Nephron progenitor cell (in vitro differentiated cells): ENCODE measurements around the gene CTSO.

Source experiments
- DNase-seq: peaks from one replicate; pipeline ENCODE4 v3.0.0; 2021
- H3K27ac Mint-ChIP-seq: 2 replicates; pipeline ENCODE4 v1.8.0; 2021; ENCODE audit warnings: mild to moderate bottlenecking, moderate library complexity, mixed read lengths
- H3K27me3 Mint-ChIP-seq: 2 replicates; pipeline ENCODE4 v1.8.0; 2021; ENCODE audit warnings: mild to moderate bottlenecking, low read depth, mixed read lengths; ENCODE audit not compliant: poor library complexity
- H3K36me3 Mint-ChIP-seq: 2 replicates; pipeline ENCODE4 v1.8.0; 2021; ENCODE audit warnings: low read depth, mixed read lengths
- H3K4me1 Mint-ChIP-seq: 2 replicates; pipeline ENCODE4 v1.8.0; 2021; ENCODE audit warnings: mixed read lengths
- H3K4me3 Mint-ChIP-seq: 2 replicates; pipeline ENCODE4 v1.8.0; 2021; ENCODE audit warnings: mild to moderate bottlenecking, moderate library complexity, mixed read lengths
- H3K9me3 Mint-ChIP-seq: 2 replicates; pipeline ENCODE4 v1.8.0; 2021; ENCODE audit warnings: mild to moderate bottlenecking, moderate library complexity, mixed read lengths
- TF ChIP-seq, protein P1 (sequence below): fragments of 200-600 bp; sonication (generic); IDR thresholded peaks from 2 replicates; pipeline ENCODE4 v1.5.0; 2021; ENCODE audit warnings: antibody characterized with exemption

The CTSO gene

DNA sequence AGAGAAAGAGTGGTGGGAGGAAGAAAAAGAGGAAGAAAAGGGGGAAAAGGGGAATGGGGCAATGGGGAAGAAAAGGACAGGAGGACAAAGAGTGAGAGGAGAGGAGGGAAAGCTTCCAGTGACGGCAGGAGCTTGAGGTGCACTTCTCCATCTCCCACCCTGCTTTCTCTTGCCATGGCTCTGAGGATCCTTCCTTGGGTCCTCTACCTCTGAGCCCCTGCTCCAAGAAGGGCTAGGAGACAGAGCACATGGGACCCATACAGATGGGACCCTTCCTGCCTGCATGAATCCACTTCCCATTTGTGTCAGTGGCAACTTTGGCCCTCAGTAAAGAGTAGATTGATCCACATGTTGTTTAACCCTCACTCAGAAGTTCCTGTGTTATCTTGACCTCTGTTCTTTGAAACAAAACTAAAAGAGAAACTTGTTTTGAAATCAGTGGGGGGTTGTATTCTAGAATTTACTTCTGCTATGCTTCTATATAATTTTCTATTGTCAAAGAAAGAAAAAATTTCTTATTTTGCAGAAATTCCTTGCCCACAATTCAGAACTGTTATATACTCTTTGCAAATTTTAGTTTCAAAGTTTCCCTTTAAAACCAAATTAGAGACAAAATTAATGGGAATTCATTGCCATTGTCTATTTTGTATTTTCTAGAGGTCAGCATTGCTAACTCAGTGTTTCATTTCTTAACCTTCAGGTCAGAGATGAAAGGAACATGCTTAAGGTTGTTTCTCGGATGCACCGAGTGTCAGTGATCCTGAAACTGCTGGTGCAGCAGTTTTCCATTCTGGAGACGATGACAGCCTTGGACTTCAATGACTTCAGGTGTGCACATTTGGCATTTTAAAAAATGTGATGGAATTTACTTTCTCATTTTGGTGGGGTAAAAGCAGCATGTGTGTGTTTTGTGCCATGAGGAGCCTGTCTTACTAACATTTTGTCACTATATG, 45.2 kb downstream of the CTSO start:
- no peak for DNase-seq
- no peak overlapping the region for H3K27ac Mint-ChIP-seq
- TF ChIP-seq, protein P1, sequence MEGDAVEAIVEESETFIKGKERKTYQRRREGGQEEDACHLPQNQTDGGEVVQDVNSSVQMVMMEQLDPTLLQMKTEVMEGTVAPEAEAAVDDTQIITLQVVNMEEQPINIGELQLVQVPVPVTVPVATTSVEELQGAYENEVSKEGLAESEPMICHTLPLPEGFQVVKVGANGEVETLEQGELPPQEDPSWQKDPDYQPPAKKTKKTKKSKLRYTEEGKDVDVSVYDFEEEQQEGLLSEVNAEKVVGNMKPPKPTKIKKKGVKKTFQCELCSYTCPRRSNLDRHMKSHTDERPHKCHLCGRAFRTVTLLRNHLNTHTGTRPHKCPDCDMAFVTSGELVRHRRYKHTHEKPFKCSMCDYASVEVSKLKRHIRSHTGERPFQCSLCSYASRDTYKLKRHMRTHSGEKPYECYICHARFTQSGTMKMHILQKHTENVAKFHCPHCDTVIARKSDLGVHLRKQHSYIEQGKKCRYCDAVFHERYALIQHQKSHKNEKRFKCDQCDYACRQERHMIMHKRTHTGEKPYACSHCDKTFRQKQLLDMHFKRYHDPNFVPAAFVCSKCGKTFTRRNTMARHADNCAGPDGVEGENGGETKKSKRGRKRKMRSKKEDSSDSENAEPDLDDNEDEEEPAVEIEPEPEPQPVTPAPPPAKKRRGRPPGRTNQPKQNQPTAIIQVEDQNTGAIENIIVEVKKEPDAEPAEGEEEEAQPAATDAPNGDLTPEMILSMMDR = no peak

DNA sequence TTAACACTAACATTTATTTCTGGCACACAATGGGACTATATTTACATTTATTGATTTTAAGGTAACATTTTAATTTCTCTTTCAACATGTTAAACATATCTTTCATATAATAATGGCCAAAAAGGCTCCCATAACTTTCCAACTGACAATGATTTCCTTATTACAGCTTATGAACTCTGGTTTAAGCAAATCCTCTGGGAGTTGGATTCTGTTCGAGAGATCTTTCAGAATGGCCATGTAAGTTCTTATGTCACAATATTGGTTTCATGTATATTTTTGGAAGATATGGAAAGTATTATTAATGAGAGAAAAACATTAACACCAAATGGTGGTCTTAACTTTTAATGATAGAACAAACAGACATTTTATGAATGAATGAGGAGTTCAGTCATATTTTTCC, 46.1 kb downstream of the CTSO start:
- TF ChIP-seq, protein P1 = no peak
- no peaks in the 10 kb centered on the region for H3K36me3 Mint-ChIP-seq
- H3K27ac Mint-ChIP-seq = no peak overlapping the region
- peaks cover 2% of the 10 kb centered on the region for H3K27me3 Mint-ChIP-seq
- H3K4me1 Mint-ChIP-seq = no peaks in the 10 kb centered on the region
- no peak for DNase-seq
- H3K4me3 Mint-ChIP-seq = no peak overlapping the region
- no peaks in the 10 kb centered on the region for H3K9me3 Mint-ChIP-seq

More for the DNA sequence above, 45.2 kb downstream of the CTSO start:
- no peaks in the 10 kb centered on the region for H3K36me3 Mint-ChIP-seq
- H3K9me3 Mint-ChIP-seq = no peaks in the 10 kb centered on the region
- peaks cover 2% of the 10 kb centered on the region for H3K27me3 Mint-ChIP-seq
- H3K4me1 Mint-ChIP-seq = no peaks in the 10 kb centered on the region
- no peak overlapping the region for H3K4me3 Mint-ChIP-seq

DNA sequence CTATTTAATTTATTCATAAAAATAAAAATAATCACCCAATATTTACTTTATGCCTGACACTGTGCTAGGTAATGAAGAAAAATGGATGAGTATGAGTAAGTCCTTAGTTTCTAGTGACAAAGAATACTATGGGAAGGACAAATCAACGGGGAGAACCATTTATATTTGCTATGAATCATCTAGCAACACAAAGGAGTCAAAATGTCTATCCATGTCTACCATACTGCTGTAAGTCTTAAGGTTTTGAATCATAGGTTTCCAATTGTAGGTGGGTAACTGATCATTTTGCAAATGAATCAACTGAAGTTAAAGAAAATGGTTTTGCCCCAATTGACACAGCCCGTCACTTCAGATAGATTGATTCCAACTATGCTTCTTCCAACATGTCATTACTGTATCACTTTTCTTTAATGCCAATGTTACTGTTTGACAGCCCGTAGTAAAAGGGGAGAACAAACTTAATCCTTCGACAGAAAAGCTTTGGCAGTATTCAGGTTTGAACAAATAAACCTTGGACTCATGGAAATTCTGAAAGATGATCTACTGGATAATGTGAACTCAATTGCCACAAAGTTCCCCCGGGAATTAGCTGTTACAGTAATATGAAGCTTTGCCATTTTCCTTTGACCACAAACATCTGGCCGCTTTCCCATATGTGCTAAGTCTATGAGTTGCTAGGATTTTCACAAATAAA, 47.0 kb downstream of the CTSO start:
- peaks cover 2% of the 10 kb centered on the region for H3K27me3 Mint-ChIP-seq
- H3K27ac Mint-ChIP-seq = no peak overlapping the region
- DNase-seq = no peak
- H3K9me3 Mint-ChIP-seq = no peaks in the 10 kb centered on the region
- TF ChIP-seq, protein P1 = no peak
- H3K4me3 Mint-ChIP-seq = no peak overlapping the region
- H3K36me3 Mint-ChIP-seq = no peaks in the 10 kb centered on the region
- no peaks in the 10 kb centered on the region for H3K4me1 Mint-ChIP-seq

DNA sequence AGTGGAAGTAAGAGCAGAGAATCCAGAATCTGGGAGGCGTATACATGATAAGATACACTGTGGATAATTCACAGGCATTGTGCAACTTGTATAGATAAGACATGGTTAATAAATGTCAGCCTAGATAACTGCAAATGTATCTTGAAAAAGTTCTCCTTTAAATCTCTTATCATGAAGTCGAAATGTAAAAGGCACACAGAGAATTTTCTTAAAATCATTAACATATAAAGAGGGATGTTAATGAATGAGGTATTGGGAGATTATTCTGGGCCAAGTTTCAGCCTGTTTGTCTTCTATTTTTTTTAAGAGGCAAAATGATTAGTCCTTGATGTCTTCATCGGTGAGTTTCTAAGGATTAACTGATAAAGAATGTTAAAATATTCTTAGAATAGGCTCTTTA, 49.3 kb downstream of the CTSO start:
- Mint-ChIP-seq H3K36me3 (no peaks in the 10 kb centered on the region), H3K27ac (no peak overlapping the region), H3K9me3 (no peaks in the 10 kb centered on the region), H3K4me1 (peaks cover 15% of the 10 kb centered on the region), H3K27me3 (peaks cover 2% of the 10 kb centered on the region), H3K4me3 (no peak overlapping the region)
- no peak for DNase-seq
- TF ChIP-seq, protein P1 = no peak

DNA sequence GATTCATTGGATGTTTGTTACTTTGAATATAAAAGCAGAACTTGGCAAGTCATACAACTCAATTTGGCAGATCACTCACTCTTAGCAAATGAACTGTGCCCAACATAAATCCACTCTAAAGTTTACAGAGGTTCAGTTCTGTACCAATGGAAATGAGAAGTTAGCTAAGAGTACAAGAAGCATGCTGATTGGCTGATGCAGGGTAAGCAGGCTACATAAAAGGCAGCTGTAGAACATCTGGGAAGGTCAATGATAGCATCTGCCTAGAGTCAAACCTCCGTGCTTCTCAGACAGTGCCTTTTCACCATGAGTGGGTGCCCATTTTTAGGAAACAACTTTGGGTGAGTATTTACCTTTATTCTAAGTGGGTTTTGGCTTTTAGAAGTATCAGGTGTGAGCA, 50.2 kb downstream of the CTSO start, which contains the start of gene TDO2:
TDO2 (plus strand) TSS at position 244 of the 400 bp plus-strand sequence; CDS start at position 307, 63 bp downstream.
- Mint-ChIP-seq H3K9me3 (peaks cover 4% of the 10 kb centered on the region), H3K27me3 (peaks cover 2% of the 10 kb centered on the region), H3K36me3 (no peaks in the 10 kb centered on the region), H3K4me1 (peaks cover 15% of the 10 kb centered on the region), H3K27ac (no peak within 1 kb of the TSS), H3K4me3 (no peak within 1 kb of the TSS)
- no peak for DNase-seq
- TF ChIP-seq, protein P1 = no peak
